Measurements from ENCODE around the gene SLC25A10. TPM values are rescaled to one million over a fixed set of nuclear protein-coding genes. Genes with fewer than 3 reads are reported as not detected.

The SLC25A10 gene
- total RNA-seq (2021) (46.8 and 56.2 TPM in 2 replicates), Bru-seq, nascent RNA (percentile 59 among the genes with signal in this experiment), BruChase-seq, experiment 1, labeled RNA remaining after a 2-hour chase (percentile 65 among the genes with signal in this experiment), BruChase-seq, experiment 2, labeled RNA remaining after a 6-hour chase (percentile 86 among the genes with signal in this experiment)
- long read RNA-seq, transcript SLC25A10-207 (12 exons, 1,523 nt) = minor isoform, 12 of 94 reads
- long read RNA-seq, transcript SLC25A10-202 (11 exons, 1,885 nt) = major isoform, 55 of 94 reads
- long read RNA-seq, partial matches to known transcripts = 24 of 94 reads
- long read RNA-seq, other reads (novel, unspliced or antisense) = 1 of 94 reads

- DNase-seq (ENCODE audit: low spot score) = peak; percentile 90
These were observed at the start of gene SLC25A10 for GRCh38 chr17:81711814-81712467. SLC25A10 (plus strand) TSS chr17:81712284; CDS start chr17:81712427, 143 bp downstream.

GRCh38 chr17:81664051-81664470, 48.0 kb upstream of the SLC25A10 start:
- no peaks in the 10 kb centered on the region for H3K27me3 ChIP-seq (replicated peaks; ENCODE audit: insufficient read depth, low read depth, low read length, poor library complexity)
- H3K9me3 ChIP-seq (ENCODE audit: low read depth, low read length, poor library complexity, severe bottlenecking) = no peaks in the 10 kb centered on the region
- H3K27ac ChIP-seq (ENCODE audit: low read depth, low read length, poor library complexity, severe bottlenecking) = no peak overlapping the region
- no peak for DNase-seq (ENCODE audit: low spot score)
- peaks cover 17% of the 10 kb centered on the region for H3K36me3 ChIP-seq (ENCODE audit: insufficient read depth, low read length, poor library complexity, severe bottlenecking)
- intact Hi-C loops (cut with micrococcal nuclease; ENCODE audit: unreplicated experiment) = no loop called here
- POLR2A ChIA-PET (ENCODE audit: low non-redundant PET) = no interaction called here
- no TSS peak for BruUV-seq (replicated peaks)
- CTCF ChIA-PET = no interaction called here
- H3K4me1 ChIP-seq (ENCODE audit: insufficient read depth, low read length, poor library complexity, severe bottlenecking) = peaks cover 18% of the 10 kb centered on the region
- TF ChIP-seq, protein P1, sequence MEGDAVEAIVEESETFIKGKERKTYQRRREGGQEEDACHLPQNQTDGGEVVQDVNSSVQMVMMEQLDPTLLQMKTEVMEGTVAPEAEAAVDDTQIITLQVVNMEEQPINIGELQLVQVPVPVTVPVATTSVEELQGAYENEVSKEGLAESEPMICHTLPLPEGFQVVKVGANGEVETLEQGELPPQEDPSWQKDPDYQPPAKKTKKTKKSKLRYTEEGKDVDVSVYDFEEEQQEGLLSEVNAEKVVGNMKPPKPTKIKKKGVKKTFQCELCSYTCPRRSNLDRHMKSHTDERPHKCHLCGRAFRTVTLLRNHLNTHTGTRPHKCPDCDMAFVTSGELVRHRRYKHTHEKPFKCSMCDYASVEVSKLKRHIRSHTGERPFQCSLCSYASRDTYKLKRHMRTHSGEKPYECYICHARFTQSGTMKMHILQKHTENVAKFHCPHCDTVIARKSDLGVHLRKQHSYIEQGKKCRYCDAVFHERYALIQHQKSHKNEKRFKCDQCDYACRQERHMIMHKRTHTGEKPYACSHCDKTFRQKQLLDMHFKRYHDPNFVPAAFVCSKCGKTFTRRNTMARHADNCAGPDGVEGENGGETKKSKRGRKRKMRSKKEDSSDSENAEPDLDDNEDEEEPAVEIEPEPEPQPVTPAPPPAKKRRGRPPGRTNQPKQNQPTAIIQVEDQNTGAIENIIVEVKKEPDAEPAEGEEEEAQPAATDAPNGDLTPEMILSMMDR (conservative IDR thresholded peaks at IDR 0.05; ENCODE audit: low read depth, low read length) = no peak
- no peak for TF ChIP-seq EZH2 (IDR thresholded peaks at IDR 0.05; ENCODE audit: borderline replicate concordance, low read depth, low read length, poor library complexity, severe bottlenecking)
- no peak overlapping the region for H3K4me3 ChIP-seq (ENCODE audit: low read depth, low read length, poor library complexity, severe bottlenecking)

More at GRCh38 chr17:81711814-81712467, at the start of gene SLC25A10:
- CTCF ChIA-PET = interaction anchor here (0.7 kb wide), 1 partner anchor 44 kb away, joined by 6 read pairs; no protein-coding TSS in a partner anchor
- Histone ChIP-seq H3K27ac (ENCODE audit: low read depth, low read length, poor library complexity, severe bottlenecking) (peak within 1 kb of the TSS; percentile 84), H3K27me3 (replicated peaks; ENCODE audit: insufficient read depth, low read depth, low read length, poor library complexity) (no peaks in the 10 kb centered on the region), H3K36me3 (ENCODE audit: insufficient read depth, low read length, poor library complexity, severe bottlenecking) (peaks cover 33% of the 10 kb centered on the region), H3K9me3 (ENCODE audit: low read depth, low read length, poor library complexity, severe bottlenecking) (no peaks in the 10 kb centered on the region), H3K4me3 (ENCODE audit: low read depth, low read length, poor library complexity, severe bottlenecking) (peak within 1 kb of the TSS; percentile 85), H3K4me1 (ENCODE audit: insufficient read depth, low read length, poor library complexity, severe bottlenecking) (peaks cover 19% of the 10 kb centered on the region)
- POLR2A ChIA-PET (ENCODE audit: low non-redundant PET) = interaction anchor here (0.6 kb wide), 2 partner anchors 16 to 32 kb away, joined by 5 to 10 read pairs; no protein-coding TSS in a partner anchor
- intact Hi-C loops (cut with micrococcal nuclease; ENCODE audit: unreplicated experiment) = no loop called here
- TF ChIP-seq, protein P1 (conservative IDR thresholded peaks at IDR 0.05; ENCODE audit: low read depth, low read length) = no peak
- TF ChIP-seq EZH2 (IDR thresholded peaks at IDR 0.05; ENCODE audit: borderline replicate concordance, low read depth, low read length, poor library complexity, severe bottlenecking) = no peak
- no TSS peak for BruUV-seq (replicated peaks)

- ChIA-PET POLR2A (ENCODE audit: low non-redundant PET) (no interaction called here), CTCF (no interaction called here)
- TF ChIP-seq EZH2 (IDR thresholded peaks at IDR 0.05; ENCODE audit: borderline replicate concordance, low read depth, low read length, poor library complexity, severe bottlenecking) = no peak
- TF ChIP-seq, protein P1 (conservative IDR thresholded peaks at IDR 0.05; ENCODE audit: low read depth, low read length) = no peak
- Histone ChIP-seq H3K4me1 (ENCODE audit: insufficient read depth, low read length, poor library complexity, severe bottlenecking) (peaks cover 18% of the 10 kb centered on the region), H3K27ac (ENCODE audit: low read depth, low read length, poor library complexity, severe bottlenecking) (peak overlapping the region; percentile 92), H3K9me3 (ENCODE audit: low read depth, low read length, poor library complexity, severe bottlenecking) (no peaks in the 10 kb centered on the region), H3K36me3 (ENCODE audit: insufficient read depth, low read length, poor library complexity, severe bottlenecking) (peaks cover 31% of the 10 kb centered on the region), H3K27me3 (replicated peaks; ENCODE audit: insufficient read depth, low read depth, low read length, poor library complexity) (no peaks in the 10 kb centered on the region), H3K4me3 (ENCODE audit: low read depth, low read length, poor library complexity, severe bottlenecking) (peak overlapping the region; percentile 93)
- intact Hi-C loops (cut with micrococcal nuclease; ENCODE audit: unreplicated experiment) = no loop called here
- no TSS peak for BruUV-seq (replicated peaks)
- peak; percentile 57 for DNase-seq (ENCODE audit: low spot score)
These were observed 46.6 kb upstream of the SLC25A10 start for GRCh38 chr17:81665205-81666091.

Measured in A673 (cell line).